ENCODE results near the gene LRRC74A.

GRCh38 chr14:76887191-76887590, 61.0 kb downstream of the LRRC74A start:
- TF ChIP-seq POLR2A (IDR thresholded peaks at IDR 0.05) (no peak), CTCF (IDR thresholded peaks at IDR 0.05) (no peak)

All from ovary (tissue), 3 donors.